Activated CD4-positive, alpha-beta T cell treated with anti-CD3 and anti-CD28 coated beads, Interleukin-10, Interleukin-2, amounts not matched to agents 100 ng/mL and 50 ng/mL, durations not matched to agents 16 hours and 8 hours (primary cell): ENCODE measurements around the gene ATRIP.
"Not testable (repeated sequence)": the region's sequence is repeated elsewhere in the genome, so short reads cannot be mapped to it uniquely, and the experiment has no call there.

Source experiments
- DNase-seq: peaks from one replicate; pipeline ENCODE4 v3.0.0-alpha.2; 2020

ATRIP gene

DNA sequence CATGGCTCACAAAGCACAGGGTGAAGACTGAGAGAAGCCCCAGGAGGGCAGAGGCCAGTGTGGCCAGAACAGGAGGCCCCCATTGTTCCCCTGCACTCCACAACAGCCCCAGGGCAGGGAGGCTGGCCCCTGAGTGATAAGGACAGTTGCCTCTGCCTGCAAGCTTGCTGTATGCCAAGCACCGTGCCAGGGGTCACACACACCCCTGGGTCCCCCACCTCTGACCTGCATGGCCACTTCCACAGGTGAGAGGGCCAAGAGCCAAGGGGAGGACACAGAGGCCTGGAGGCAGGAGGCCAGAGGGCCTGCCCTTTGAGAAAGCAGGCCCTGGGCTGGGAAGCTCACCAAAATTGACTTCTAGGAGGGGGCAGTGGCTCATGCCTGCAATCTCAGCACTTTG lies 23.7 kb downstream of the ATRIP start:
- DNase-seq, result no peak

DNA sequence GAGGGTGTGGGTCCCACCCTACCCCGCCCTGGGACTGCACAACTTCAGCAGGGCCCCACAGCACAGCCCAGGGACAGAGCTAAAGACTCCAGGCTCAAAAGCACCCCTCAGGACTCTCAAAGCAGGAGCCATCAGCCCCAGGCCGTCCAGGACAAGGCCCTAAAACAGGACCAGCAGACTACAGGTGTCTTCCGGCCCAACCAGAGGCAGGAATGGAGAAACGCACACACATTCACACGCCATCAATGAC lies 26.1 kb downstream of the ATRIP start:
- DNase-seq, result no peak

DNA sequence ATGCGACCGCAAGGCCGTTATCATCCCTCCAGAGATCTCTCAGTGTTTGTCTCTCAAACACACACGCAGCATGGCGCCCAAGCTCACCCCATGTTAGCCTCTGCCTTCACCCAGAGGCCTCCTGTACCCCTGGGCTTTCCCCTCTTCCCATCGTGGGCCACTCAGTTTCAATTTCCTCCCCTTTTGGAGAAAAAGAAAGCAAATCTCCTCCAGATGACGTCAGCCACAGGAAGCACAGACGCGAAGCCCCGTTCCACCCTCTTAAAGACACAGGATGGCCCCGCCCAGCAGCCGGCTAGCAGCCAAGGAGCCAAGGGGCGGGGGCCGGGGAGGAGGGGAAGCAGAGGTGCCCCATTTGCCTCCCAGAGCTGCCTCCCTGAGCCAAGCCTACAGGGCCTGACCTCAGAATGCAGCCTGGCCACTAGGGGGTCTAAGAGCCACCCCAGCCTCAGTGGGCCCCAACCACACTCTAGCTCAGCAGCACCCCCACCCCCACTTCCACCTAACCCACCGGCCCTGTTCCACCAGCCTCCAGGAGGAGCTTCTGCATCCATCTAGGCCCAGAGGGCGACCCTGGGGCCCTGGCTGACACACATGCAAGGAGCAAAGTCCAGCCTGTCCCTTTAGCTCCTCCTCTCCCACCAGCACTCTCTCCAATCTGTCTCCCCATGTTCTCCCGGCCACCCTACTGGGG lies 26.5 kb downstream of the ATRIP start:
- DNase-seq, result peak; percentile 98

DNA sequence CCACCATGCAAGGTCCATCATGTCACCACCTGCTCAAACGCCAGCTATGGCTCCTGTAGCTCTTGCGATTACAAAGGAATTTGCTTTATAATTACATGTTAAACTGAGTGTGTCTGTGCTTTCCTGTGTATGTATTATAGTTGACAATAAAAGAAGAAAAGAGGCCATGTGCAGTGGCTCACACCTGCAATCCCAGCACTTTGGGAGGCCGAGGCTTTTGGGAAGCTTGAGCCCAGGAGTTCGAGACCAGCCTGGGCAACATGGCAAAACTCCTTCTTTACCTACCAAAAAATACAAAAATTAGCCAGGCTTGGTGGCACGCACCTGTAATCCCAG lies 27.0 kb downstream of the ATRIP start:
- DNase-seq, result no peak

DNA sequence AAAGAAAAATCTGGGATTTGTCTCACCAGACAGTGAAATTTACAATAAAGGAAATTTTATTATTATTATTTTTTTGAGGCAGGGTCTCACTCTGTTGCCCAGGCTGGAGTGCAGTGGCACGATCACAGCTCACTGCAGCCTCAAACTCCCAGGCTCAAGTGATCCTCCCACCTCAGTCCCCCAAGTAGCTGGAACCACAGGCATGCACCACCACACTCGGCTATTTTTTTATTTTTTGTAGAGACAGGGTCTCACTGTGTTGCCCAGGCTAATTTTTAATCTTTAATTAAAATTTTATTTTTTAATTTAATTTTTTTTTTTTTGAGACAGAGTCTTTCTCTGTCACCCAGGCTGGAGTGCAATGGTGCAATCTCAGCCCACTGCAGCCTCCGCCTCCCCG lies 27.5 kb downstream of the ATRIP start:
- DNase-seq, result not testable (repeated sequence)

DNA sequence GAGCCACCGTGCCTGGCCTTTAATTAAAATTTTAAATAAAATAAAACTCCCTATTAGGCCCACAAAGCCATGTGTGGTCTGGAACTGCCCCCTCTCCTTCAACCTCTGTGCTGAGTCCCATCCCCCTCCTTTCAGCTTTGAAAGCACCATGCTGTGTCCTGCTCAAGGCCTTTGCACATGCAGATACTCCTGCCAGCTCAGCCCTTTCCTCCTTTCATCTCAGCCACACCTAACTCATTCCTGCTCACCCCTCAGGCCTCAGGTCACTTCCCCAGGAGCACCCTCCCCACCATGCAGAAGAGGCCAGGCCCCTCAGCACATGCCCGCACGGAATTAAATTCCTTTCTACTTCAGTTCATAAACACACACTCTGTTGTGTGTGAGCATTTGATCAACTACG lies 28.1 kb downstream of the ATRIP start:
- no peak for DNase-seq

DNA sequence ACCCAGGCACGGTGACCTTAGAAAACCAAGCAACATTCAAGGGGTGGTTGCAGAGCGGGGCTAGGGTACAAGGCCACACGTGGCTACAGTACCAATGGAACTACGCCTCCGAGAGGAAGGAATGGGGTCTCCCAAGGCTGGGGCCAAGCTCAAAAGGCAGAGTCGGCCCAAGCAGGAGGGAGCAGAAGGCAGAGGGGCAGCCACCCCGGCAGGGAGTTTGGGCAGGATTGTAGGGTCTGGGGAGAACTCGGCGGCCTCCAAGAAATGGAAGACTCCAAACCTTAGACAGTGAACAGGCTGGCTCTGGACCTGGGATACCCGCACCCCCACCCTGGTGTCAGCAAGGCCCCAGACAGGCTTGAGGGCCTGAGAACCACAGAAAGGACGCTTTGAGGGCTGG lies 28.7 kb downstream of the ATRIP start:
- DNase-seq, result no peak

DNA sequence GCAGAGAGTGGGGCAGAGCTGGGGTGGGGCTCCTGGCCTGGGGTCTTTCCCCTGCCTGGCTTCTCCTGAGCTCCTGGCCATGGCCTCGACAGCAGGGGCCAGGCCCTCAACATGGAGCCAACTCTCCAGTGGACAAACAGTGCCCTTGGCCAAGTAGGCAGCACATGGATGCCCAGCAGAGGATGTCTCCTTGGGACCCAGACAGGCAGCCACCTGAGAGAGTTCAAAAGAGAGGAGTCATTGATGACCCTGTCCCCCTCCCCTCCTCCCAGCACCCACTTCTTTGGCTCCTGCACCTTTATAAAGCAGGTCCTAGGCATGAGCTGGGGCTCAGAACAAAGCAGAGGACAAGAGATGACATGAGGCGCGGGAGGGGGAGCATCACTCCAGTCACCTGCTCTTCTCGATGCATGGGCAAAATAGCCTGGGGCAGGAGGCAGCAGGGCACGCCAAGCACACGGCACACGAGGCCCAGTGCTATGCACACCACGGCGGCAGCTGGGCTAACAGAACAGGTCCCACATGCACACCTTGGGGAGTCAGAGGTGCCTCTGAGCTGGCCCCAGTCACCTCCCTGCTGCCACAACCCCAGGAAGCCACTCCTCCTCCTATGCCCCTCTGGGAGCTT lies 30.0 kb downstream of the ATRIP start:
- DNase-seq, result no peak

DNA sequence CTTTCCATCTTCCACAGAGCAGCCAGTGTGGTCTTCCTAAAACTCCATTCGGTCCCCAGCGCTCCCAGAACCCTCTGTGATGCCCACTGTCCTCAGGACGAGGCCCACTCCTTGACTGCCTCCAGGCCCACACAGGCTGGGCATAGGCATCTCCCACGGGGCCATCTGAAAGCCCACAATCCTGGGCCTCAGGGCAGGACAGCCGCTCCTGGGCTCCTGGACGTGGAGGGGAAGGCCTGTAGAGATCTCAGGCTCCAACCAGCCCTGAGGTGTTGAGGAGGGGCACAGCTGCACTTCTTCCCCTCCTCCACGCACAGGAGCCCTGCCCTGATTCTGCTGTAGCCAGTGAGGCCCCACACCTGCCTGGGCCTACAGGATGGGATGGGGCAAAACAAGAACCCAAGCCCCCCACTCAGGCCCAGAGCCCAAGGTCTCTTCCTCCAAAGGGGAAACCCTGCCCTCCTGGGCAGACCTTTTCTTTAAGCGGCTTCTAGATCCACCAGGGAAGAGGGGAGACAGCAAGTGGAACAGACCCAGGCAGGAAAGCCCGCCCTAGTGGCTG lies 31.5 kb downstream of the ATRIP start:
- DNase-seq, result no peak

DNA sequence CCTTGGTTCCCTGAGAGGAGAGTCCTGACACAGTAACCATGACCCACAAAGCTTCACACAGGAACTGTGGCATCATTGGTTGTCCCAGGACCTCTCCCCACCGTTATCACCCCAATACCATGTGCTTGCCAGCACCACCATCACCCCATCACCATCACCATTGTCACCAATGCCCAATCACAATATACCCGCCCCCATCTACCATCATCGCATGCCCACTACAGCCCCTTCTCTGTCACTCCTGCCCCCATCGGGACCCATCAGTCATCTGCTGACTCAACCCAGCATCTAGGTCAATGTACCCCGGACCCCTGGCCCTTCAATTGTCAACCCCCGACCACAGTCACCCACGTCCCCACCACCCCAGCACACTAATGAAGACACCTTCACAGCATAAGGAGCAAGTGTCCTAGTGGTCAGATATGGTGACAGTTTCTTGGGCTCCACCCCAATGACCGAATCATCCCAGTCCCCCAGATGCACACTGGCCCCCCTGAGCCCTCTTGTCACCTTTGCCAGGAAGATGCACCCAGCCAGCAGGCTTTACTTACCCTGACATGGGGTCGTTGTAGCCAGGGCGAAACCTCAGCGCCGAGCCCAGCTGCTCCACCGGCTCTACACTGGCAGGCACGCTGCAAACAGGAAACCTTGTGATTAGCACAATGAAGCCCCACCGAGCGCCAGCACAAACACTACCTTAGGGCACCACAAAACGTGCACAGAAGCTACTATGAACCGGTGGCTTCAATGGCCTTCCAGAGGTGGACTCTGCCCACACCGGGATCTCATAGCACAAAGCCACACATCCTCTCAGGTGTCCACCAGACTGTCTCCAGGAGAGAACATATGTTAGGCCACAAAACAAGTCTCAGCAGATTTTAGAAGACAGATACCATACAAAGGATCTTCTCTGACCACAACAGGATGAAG lies 32.4 kb downstream of the ATRIP start:
- DNase-seq, result peak; percentile 76

DNA sequence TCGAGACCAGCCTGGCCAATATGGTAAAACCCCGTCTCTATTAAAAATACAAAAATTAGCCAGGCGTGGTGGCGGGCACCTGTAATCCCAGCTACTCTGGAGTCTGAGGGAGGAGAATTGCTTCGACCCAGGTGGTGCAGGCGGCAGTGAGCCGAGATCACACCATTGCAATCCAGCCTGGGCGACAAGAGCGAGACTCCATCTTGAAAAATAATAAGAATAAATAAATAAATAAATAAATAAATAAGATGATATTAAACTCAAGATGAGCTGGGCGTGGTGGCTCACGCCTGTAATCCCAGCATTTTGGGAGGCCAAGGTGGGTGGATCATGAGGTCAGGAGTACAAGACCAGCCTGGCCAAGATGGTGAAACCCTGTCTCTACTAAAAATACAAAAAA lies 34.4 kb downstream of the ATRIP start:
- not testable (repeated sequence) for DNase-seq

DNA sequence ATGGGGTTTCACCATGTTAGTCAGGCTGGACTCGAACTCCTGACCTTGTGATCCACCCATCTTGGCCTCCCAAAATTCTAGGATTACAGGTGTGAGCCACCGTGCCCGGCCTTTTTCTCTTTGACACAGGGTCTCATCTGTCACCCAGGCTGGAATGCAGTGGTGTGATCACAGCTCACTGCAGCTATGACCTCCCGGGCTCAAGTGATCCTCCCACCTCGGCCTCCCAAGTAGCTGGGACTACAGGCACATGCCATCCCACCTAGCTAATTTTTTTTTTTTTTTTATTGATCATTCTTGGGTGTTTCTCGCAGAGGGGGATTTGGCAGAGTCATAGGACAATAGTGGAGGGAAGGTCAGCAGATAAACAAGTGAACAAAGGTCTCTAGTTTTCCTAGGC lies 36.3 kb downstream of the ATRIP start:
- DNase-seq, result not testable (repeated sequence)

DNA sequence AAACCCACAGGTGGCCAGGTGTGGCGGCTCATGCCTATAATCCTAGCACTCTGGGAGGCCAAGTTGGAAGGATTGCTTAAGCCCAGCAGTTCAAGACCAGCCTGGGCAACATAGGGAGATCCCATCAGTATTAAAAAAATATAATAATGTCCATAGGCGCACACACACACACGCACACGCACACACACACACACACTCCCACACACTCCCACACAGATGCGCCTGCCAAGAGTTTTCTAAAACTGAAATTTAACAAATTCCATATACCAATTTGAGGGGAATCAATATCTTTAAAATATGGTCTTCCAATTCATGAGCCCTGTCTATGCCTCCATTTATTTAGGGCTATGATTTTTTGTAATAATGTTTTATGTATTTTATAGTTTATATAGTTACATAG lies 40.4 kb downstream of the ATRIP start:
- no peak for DNase-seq

DNA sequence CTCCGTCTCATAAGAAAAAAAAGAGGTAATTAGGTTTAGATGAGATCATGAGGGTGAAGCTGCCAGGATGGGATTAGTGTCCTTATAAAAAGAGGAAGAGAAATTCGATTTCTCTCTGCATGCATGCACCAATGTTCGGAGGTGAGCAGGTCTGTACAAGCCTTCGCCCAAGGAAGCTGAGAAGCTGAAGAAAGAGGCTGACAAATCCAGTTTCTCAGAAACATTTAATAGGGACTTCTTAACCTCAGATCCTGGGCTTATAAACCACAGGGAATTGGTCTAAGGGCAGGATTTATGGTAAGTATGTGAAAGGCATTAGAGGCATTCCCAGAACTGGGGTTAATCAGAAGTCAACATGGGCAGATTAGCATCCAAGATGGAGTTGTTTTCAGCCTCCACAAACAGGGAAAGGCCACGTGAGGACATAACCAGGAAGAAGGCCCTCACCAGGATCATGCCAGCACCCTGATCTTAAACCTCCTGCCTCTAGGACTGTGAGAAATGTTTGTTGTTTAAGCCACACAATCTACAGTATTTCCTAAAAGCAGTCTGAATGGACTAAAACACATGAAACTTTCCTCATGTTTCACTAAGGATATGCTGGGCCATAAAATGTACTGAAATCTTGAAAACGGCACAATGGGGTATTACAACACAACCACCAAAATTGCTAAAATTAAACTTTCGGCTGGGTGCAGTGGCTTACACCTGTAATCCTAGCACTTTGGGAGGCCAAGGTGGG lies 46.1 kb downstream of the ATRIP start:
- no peak for DNase-seq

DNA sequence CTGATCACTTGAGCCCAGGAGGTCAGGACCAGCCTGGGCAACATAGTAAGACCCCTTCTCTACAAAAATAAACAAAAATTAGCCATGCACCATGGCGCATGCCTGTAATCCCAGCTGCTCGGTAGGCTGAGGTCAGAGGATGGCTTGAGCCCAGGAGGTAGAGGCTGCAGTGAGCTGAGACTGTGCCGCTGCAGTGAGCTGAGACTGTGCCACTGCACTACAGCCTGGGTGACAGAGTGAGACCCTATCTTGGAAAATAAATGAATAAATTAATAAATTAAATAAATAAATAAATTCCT lies 46.6 kb downstream of the ATRIP start:
- DNase-seq, result no peak

DNA sequence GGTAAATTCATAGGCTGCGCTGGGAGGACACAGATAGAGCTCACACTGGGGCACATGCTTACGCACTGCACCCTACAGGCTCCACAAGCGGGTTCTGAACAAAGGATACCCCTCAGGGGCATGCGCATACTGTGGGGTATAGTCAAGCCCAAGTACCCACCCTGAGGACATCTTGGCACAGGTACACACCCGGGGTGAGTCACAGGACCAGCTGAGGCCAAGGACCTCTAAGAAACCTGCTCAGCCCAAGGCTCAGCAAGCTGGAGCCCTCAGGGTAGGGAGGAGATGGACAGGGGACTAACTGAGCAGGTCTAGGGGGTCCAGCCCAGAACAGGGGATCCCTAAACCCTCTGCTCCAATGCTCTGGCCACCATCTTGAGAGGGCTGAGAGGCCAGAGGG lies 54.1 kb downstream of the ATRIP start:
- DNase-seq, result no peak

DNA sequence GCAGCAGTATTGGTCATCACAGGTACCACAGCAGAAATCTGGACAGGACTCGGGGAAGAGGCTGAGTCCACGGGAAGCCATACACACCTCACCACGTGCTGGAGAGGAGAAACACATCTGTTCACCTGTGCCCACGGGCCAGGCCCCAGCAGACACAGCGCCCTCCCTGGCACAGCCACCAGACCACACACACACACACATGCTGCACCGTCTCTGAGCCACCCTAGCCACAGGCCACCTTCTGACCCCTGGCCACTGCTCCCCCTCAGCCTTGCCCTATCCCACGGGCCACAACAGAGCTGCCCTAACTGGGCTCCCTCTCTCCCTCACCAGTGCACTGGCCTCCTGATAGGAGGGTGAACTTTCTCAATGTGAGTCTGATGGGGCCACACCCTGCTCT lies 54.7 kb downstream of the ATRIP start:
- no peak for DNase-seq

DNA sequence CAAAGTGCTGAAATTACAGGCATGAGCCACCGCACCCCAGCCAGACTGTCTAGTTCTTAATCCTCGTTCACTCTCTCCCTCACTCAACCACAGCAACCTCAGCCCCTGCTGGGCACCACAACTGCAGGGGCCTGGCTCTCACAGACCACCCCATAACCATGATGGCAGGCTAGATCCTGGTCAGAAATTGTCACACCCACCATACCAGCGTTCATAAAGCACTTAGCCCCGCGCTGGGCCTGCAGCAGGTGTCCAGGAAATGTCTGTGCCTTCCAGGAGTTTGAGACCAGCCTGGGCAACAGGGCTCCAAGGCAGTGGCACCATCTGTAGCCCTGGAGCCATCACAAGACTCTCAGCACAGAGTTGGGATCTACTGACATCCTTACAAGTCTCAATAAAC lies 55.6 kb downstream of the ATRIP start:
- DNase-seq, result no peak

DNA sequence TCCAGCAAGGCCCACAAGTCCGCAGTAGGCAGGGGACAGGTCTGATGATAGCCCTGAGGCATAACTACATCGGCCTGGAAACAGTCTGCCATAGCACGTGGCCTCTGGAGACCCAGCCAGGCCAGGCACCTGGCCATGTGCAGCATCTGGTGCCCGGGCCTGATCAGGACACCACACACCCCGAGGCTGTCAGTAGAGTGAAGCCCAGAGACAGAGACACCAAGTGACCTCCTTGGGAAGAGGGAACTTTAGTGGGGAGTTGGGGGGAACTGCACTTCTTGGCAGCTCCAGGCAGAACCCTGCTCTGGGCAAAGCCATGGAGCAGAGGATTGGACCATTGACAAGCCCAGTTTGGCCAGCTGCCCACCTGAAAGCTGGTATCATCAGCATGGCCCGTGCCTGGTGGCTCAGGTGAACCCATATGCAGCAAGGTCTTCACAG lies 56.2 kb downstream of the ATRIP start:
- DNase-seq, result no peak

DNA sequence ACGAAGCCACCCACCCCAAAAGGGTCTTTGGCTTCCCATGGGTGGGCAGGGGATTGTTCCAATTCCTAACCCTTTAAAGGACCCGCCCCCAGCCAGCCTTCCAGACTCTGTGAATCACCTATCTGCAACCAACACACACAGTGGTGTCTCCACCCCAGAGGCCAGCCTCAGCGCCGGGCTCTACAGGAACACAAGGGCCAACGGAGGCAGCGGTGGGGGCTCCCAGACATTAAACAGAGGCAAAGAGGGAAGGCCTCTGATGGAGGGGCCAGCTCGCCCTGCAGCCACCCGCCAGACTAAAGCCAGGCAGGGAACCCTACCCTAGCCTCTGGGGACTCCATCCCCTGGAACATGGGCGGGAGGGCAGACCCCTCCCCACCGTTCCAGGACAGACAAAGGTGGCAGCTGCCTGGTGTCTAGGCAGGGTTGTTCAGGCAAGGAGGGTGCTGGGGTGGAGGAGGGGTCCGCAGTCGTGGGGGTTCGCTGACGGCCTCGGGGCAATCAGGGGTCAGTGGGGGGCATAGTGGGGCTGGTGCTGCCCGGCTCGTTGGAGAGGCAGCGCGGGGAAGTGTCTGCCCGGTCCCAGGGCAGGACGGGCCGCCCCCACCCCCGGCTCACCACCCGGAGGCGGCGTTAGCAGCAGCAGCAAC lies 57.0 kb downstream of the ATRIP start:
- no peak for DNase-seq

DNA sequence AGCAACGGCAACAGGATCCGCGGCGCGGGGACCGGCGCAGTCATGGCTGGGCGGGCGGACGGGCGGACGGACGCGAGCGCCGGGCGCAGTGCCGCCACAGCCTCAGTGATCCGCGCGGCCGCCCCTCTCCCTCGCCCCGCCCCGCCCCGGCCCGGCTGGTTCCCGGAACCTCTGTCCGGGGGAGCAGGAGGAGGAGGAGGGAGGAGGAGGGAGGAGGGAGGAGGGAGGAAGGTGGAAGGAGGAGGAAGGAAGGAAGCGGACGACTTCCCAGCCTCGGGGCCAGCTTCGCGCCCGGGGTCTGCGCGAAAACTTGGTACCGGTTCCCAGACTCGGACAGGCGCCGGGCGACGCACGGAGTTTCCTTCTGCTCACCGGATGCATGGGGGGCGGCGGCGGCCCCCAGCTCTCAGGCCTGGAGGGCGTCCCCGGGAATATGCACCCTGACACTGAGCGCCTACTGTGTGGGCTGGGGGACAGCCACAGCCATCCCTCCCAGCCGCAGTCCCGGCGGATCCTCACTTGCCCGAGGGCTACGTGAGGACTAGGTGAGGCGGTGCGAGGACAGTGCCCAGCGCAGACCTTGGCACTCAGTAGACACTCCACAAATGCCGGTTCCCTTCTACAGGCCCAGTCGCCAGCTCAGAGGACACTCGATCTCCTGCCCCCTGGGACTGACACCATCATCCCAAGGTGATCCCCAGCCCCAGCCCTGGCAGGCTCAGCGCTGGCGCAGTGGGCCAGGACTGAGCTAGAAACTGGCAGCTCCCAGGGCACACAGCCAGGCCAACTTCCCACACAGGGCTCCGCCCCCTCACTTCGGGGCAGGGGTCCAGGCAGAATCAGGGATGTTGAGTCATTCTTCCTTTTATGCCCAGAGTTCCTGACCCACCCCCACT lies 57.8 kb downstream of the ATRIP start, which contains the start of gene SHISA5:
Gene SHISA5, minus strand, starts transcription at position 124 of the 896 bp plus-strand sequence. Its CDS starts 80 bp downstream, at position 44.
- DNase-seq, result peak; percentile 70

DNA sequence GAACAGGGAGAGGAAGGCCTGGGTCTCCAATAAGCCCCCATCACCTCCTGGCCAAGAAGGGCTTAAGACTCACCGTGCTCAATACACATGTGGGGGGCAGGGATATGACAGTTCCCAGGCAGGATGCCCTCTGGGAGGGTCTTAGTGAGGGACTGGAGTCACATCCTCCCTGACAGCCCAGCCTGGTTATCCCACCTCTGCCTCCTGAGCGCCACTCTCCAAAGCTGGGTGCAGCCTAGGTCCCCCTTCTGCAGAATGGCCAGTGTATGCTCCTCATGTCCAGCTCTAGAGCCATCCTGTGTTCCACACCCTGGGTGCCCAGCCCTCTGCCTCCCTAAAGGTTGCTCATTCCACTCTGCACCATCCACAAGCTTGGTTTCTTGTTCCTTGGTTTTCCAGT lies 58.6 kb downstream of the ATRIP start:
- no peak for DNase-seq
